Tibial artery (tissue), 4 donors: ENCODE data around the gene ZRANB1.

ENCODE experiments used
- DNase-seq, 2 donors: peaks; one replicate each; pipeline ENCODE4 v3.0.0-alpha.2; 2019
- H3K27ac ChIP-seq, 2 donors: fragments of 200-600 bp; sonication (generic) in 1 of 2; 1 replicate in 1 of 2; 2 replicates in 1 of 2; pipeline ENCODE4 v1.5.1; 2018 to 2019; ENCODE audit warnings: mild to moderate bottlenecking in 1 of 2
- H3K27me3 ChIP-seq, 2 donors: fragments of 200-600 bp; sonication (generic) in 1 of 2; one replicate each; pipeline versions ENCODE4 v1.5.1 to v1.6.0; 2016 to 2019
- H3K36me3 ChIP-seq, 3 donors: fragments of 200-600 bp; sonication (generic) in 2 of 3; one replicate each; pipeline ENCODE4 v1.5.1; 2016 to 2019; ENCODE audit warnings: mild to moderate bottlenecking in 2 of 3
- H3K4me1 ChIP-seq, 4 donors: fragments of 200-600 bp; sonication (generic) in 2 of 4; 1 replicate in 3 of 4; 2 replicates in 1 of 4; pipeline ENCODE4 v1.5.1; 2016 to 2019
- H3K4me3 ChIP-seq, 2 donors: fragments of 200-600 bp; sonication (generic) in 1 of 2; 1 replicate in 1 of 2; 2 replicates in 1 of 2; pipeline ENCODE4 v1.5.1; 2018 to 2019; ENCODE audit warnings: mild to moderate bottlenecking in 2 of 2
- H3K9me3 ChIP-seq, 3 donors: fragments of 200-600 bp; sonication (generic) in 1 of 3; one replicate each; pipeline ENCODE4 v1.5.1; 2016 to 2019
- CTCF ChIP-seq, 2 experiments: fragments of 200-600 bp in 1 of 2; fragments of 450-650 bp in 1 of 2; IDR thresholded peaks; one replicate each; pipeline ENCODE4 v1.5.1; 2017 to 2019; ENCODE audit warnings: antibody characterized with exemption in 2 of 2, mild to moderate bottlenecking in 1 of 2, moderate library complexity in 1 of 2
- intact Hi-C: fragments of 100-400 bp; cut with DNase I; formaldehyde crosslinking; loops from one replicate; pipeline ENCODE4 v1.15.0; 2023; ENCODE audit warnings: low total_unique reads

ZRANB1 gene

GRCh38 chr10:125008689-125009638 lies 67.0 kb downstream of the ZRANB1 start:
- no peaks in the 10 kb centered on the region for H3K9me3 ChIP-seq
- H3K4me3 ChIP-seq: no peak overlapping the region
- H3K4me1 ChIP-seq: peaks cover 0 to 89% (median 70%) of the 10 kb centered on the region in 4 donors
- no peaks in the 10 kb centered on the region for H3K27me3 ChIP-seq
- intact Hi-C loops: loop anchor here (10.0 kb wide), 1 partner anchor 146 kb away; no protein-coding TSS in a partner anchor
- DNase-seq: peak; percentile 17 to 58
- H3K36me3 ChIP-seq: peaks cover 0 to 15% (median 0%) of the 10 kb centered on the region in 3 donors
- TF ChIP-seq CTCF (IDR thresholded peaks at IDR 0.05): no peak
- peak overlapping the region; percentile 85 to 90 for H3K27ac ChIP-seq

- Histone ChIP-seq H3K27ac (peak overlapping the region; percentile 85 to 90), H3K4me3 (no peak overlapping the region), H3K4me1 (peaks cover 0 to 94% (median 77%) of the 10 kb centered on the region in 4 donors), H3K27me3 (no peaks in the 10 kb centered on the region), H3K9me3 (no peaks in the 10 kb centered on the region), H3K36me3 (peaks cover 0 to 15% (median 0%) of the 10 kb centered on the region in 3 donors)
- peak; percentile 12 to 64 for DNase-seq
- intact Hi-C loops: loop anchor here (10.0 kb wide), 1 partner anchor 145 kb away; no protein-coding TSS in a partner anchor
- no peak for TF ChIP-seq CTCF (IDR thresholded peaks at IDR 0.05)
These were observed 67.8 kb downstream of the ZRANB1 start for GRCh38 chr10:125009661-125010161.

- DNase-seq: peak in 1 of 2 donors; percentile 10
- intact Hi-C loops: no loop called here
- H3K27ac ChIP-seq: peak overlapping the region; percentile 85 to 90
- H3K27me3 ChIP-seq: no peaks in the 10 kb centered on the region
- H3K4me3 ChIP-seq: no peak overlapping the region
- H3K36me3 ChIP-seq: peaks cover 0 to 9% (median 0%) of the 10 kb centered on the region in 3 donors
- no peaks in the 10 kb centered on the region for H3K9me3 ChIP-seq
- no peak for TF ChIP-seq CTCF (IDR thresholded peaks at IDR 0.05)
- peaks cover 0 to 96% (median 83%) of the 10 kb centered on the region in 4 donors for H3K4me1 ChIP-seq
These were observed 68.4 kb downstream of the ZRANB1 start for GRCh38 chr10:125010362-125010761.

GRCh38 chr10:125011171-125011925 lies 69.4 kb downstream of the ZRANB1 start:
- H3K4me1 ChIP-seq: peaks cover 0 to 100% (median 85%) of the 10 kb centered on the region in 4 donors
- intact Hi-C loops: no loop called here

More at GRCh38 chr10:125011171-125011925, 69.4 kb downstream of the ZRANB1 start:
- DNase-seq: no peak
- TF ChIP-seq CTCF (IDR thresholded peaks at IDR 0.05): no peak
- Histone ChIP-seq H3K27me3 (no peaks in the 10 kb centered on the region), H3K27ac (peak overlapping the region; percentile 85 to 90), H3K36me3 (no peaks in the 10 kb centered on the region), H3K4me3 (peak overlapping the region in 1 of 2 donors; percentile 26), H3K9me3 (no peaks in the 10 kb centered on the region)
